HL-60 (cell line): Measurements from ENCODE around the gene TYK2.
"Not testable (repeated sequence)": the region's sequence is repeated elsewhere in the genome, so short reads cannot be mapped to it uniquely, and the experiment has no call there.

Experiments used
- DNase-seq, 2 experiments: peaks; one replicate each; pipeline ENCODE4 v3.0.0-alpha.2; 2010 to 2020; ENCODE audit warnings: low read depth in 1 of 2, low spot score in 1 of 2
- H3K27ac ChIP-seq: fragments of 250-450 bp; sonication (Bioruptor Pico); replicated peaks from 2 replicates; pipeline ENCODE4 v1.5.1; 2020; ENCODE audit warnings: mild to moderate bottlenecking, moderate library complexity
- H3K27me3 ChIP-seq: fragments of 250-450 bp; sonication (Bioruptor Pico); 2 replicates; pipeline ENCODE4 v1.5.1; 2021; ENCODE audit warnings: mild to moderate bottlenecking, moderate library complexity; ENCODE audit not compliant: insufficient read depth, poor library complexity, severe bottlenecking
- H3K4me3 ChIP-seq: replicated peaks from 2 replicates; pipeline ENCODE4 v1.5.1; 2011; ENCODE audit warnings: mild to moderate bottlenecking, control low read depth, low read length; ENCODE audit not compliant: insufficient read depth
- GABPA ChIP-seq: IDR thresholded peaks from 2 replicates; pipeline ENCODE4 v1.6.1; 2012; ENCODE audit warnings: low read depth
- POLR2AphosphoS5 ChIP-seq: IDR thresholded peaks from 2 replicates; pipeline ENCODE4 v1.6.1; 2012; ENCODE audit warnings: low read depth
- REST ChIP-seq: IDR thresholded peaks from 2 replicates; pipeline ENCODE4 v1.6.1; 2012; ENCODE audit warnings: low read depth; ENCODE audit not compliant: insufficient replicate concordance
- SPI1 ChIP-seq: IDR thresholded peaks from 2 replicates; pipeline ENCODE4 v1.6.1; 2012; ENCODE audit warnings: low read depth, mild to moderate bottlenecking, borderline replicate concordance
- TF ChIP-seq, protein P1 (sequence below): IDR thresholded peaks from one replicate; pipeline ENCODE4 v1.5.1; 2011; ENCODE audit warnings: low read length, control low read depth, inconsistent platforms; ENCODE audit not compliant: insufficient read depth

Gene TYK2

GRCh38 chr19:10379880-10380312 is 476 bp downstream of the TYK2 start:
- TF ChIP-seq POLR2AphosphoS5 (no peak), REST (no peak), GABPA (no peak; the same call in 1 of the 2 replicates), SPI1 (no peak)
- TF ChIP-seq, protein P1, sequence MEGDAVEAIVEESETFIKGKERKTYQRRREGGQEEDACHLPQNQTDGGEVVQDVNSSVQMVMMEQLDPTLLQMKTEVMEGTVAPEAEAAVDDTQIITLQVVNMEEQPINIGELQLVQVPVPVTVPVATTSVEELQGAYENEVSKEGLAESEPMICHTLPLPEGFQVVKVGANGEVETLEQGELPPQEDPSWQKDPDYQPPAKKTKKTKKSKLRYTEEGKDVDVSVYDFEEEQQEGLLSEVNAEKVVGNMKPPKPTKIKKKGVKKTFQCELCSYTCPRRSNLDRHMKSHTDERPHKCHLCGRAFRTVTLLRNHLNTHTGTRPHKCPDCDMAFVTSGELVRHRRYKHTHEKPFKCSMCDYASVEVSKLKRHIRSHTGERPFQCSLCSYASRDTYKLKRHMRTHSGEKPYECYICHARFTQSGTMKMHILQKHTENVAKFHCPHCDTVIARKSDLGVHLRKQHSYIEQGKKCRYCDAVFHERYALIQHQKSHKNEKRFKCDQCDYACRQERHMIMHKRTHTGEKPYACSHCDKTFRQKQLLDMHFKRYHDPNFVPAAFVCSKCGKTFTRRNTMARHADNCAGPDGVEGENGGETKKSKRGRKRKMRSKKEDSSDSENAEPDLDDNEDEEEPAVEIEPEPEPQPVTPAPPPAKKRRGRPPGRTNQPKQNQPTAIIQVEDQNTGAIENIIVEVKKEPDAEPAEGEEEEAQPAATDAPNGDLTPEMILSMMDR, result no peak
- peak overlapping the region; percentile 79 for H3K27ac ChIP-seq
- DNase-seq, result no peak
- H3K27me3 ChIP-seq, result no peaks in the 10 kb centered on the region
- peak overlapping the region; percentile 91 for H3K4me3 ChIP-seq

- TF ChIP-seq GABPA, result no peak
- no peak for TF ChIP-seq SPI1
- TF ChIP-seq POLR2AphosphoS5, result no peak
- TF ChIP-seq, protein P1, result no peak
- TF ChIP-seq REST, result no peak
- no peak overlapping the region for H3K27ac ChIP-seq
These were observed 2.2 kb downstream of the TYK2 start for GRCh38 chr19:10378124-10378523.

GRCh38 chr19:10377140-10377640 is 3.2 kb downstream of the TYK2 start:
- not testable (repeated sequence) for DNase-seq, H3K27me3 ChIP-seq, H3K27ac ChIP-seq, H3K4me3 ChIP-seq

More at GRCh38 chr19:10378124-10378523, 2.2 kb downstream of the TYK2 start:
- DNase-seq, result no peak
- Histone ChIP-seq H3K4me3 (no peak overlapping the region), H3K27me3 (no peaks in the 10 kb centered on the region)

DNA sequence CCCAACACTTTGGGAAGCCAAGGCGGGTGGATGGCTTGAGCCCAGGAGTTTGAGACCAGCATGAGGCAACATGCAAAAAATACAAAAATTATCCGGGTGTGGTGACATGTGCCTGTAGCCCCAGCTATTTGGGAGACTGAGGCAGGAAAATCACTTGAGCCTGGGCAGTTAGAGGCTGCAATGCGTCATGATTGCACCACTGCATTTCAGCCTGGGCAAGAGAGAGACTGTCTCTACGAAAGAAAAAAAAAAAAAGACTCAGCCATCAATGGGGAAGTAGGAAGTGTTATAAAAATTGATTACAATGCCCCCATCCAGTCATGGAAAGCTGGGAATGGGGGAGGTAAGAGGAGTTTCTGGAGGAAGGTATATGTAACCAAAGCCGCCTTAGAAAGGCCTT is 5.4 kb downstream of the TYK2 start:
- TF ChIP-seq POLR2AphosphoS5, result no peak
- no peak for TF ChIP-seq SPI1
- TF ChIP-seq REST, result no peak
- TF ChIP-seq, protein P1, result no peak
- Histone ChIP-seq H3K27ac (no peak overlapping the region), H3K27me3 (no peaks in the 10 kb centered on the region), H3K4me3 (no peak overlapping the region)
- peak in 1 of 2 experiments; percentile 23 for DNase-seq
